ENCODE measurements around the gene OR2M3. TPM values are rescaled to one million over a fixed set of nuclear protein-coding genes. Genes with fewer than 3 reads are reported as not detected.
"Not testable (repeated sequence)": the region's sequence is repeated elsewhere in the genome, so short reads cannot be mapped to it uniquely, and the experiment has no call there.

OR2M3 gene
- not detected in 2 replicates for total RNA-seq

GRCh38 chr1:248196965-248197364 lies at the start of gene OR2M3:
Gene OR2M3 (plus strand): TSS chr1:248197265. CDS start chr1:248203068, 5,803 bp downstream.
- intact Hi-C loops (cut with micrococcal nuclease) = no loop called here

GRCh38 chr1:248152056-248152827 lies 44.8 kb upstream of the OR2M3 start:
- intact Hi-C loops (cut with micrococcal nuclease) = no loop called here

GRCh38 chr1:248155927-248156326 lies 41.1 kb upstream of the OR2M3 start:
- intact Hi-C loops (cut with micrococcal nuclease) = no loop called here

- intact Hi-C loops (cut with micrococcal nuclease) = no loop called here
Observed at GRCh38 chr1:248158758-248159157, 38.3 kb upstream of the OR2M3 start.

GRCh38 chr1:248164031-248164430 lies 33.0 kb upstream of the OR2M3 start:
- intact Hi-C loops (cut with micrococcal nuclease) = no loop called here

- intact Hi-C loops (cut with micrococcal nuclease) = no loop called here
Observed at GRCh38 chr1:248165186-248165585, 31.9 kb upstream of the OR2M3 start.

GRCh38 chr1:248174521-248174920 lies 22.5 kb upstream of the OR2M3 start, which contains the start of gene OR2M2:
Gene OR2M2 (plus strand): TSS chr1:248174821. CDS start chr1:248179986, 5,165 bp downstream.
- intact Hi-C loops (cut with micrococcal nuclease) = no loop called here

GRCh38 chr1:248183996-248184395 lies 13.1 kb upstream of the OR2M3 start:
- intact Hi-C loops (cut with micrococcal nuclease) = no loop called here

- intact Hi-C loops (cut with micrococcal nuclease) = no loop called here
Observed at GRCh38 chr1:248187363-248187762, 9.7 kb upstream of the OR2M3 start.

GRCh38 chr1:248189026-248189425 lies 8.0 kb upstream of the OR2M3 start:
- intact Hi-C loops (cut with micrococcal nuclease) = no loop called here

- intact Hi-C loops (cut with micrococcal nuclease) = no loop called here
Observed at GRCh38 chr1:248194117-248194516, 2.9 kb upstream of the OR2M3 start.

- intact Hi-C loops (cut with micrococcal nuclease) = no loop called here
Observed at GRCh38 chr1:248215880-248216279, 18.8 kb downstream of the OR2M3 start.

GRCh38 chr1:248225537-248225936 lies 28.5 kb downstream of the OR2M3 start:
- intact Hi-C loops (cut with micrococcal nuclease) = no loop called here

- intact Hi-C loops (cut with micrococcal nuclease) = no loop called here
Observed at GRCh38 chr1:248229360-248229908, 32.4 kb downstream of the OR2M3 start.

GRCh38 chr1:248231117-248231516 lies 34.1 kb downstream of the OR2M3 start, which contains the start of gene OR2M4:
Gene OR2M4 (plus strand): TSS chr1:248231417. CDS start chr1:248238929, 7,512 bp downstream.
- intact Hi-C loops (cut with micrococcal nuclease) = no loop called here

- intact Hi-C loops (cut with micrococcal nuclease) = no loop called here
Observed at GRCh38 chr1:248239478-248239877, 42.4 kb downstream of the OR2M3 start.

GRCh38 chr1:248243204-248243603 lies 46.1 kb downstream of the OR2M3 start:
- intact Hi-C loops (cut with micrococcal nuclease) = loop anchor here (10.0 kb wide), 1 partner anchor 442 kb away; no protein-coding TSS in a partner anchor

- intact Hi-C loops (cut with micrococcal nuclease) = not testable (repeated sequence)
Observed at GRCh38 chr1:248259309-248259708, 62.2 kb downstream of the OR2M3 start.

Other genes starting within 250 kb of the OR2M3 start
- 0.34 TPM in 1 of 2 replicates, not detected in the other for gene OR2L8, start 248.4 kb upstream of the OR2M3 start, total RNA-seq
- 0.20 TPM in 1 of 2 replicates, not detected in the other for gene OR2AK2, start 232.0 kb upstream of the OR2M3 start, total RNA-seq
- not detected in 2 replicates for gene OR2L5, start 183.6 kb upstream of the OR2M3 start, total RNA-seq
- 0.07 and 0.10 TPM in 2 replicates for gene OR2L2, start 167.2 kb upstream of the OR2M3 start, total RNA-seq
- gene OR2L3, start 150.4 kb upstream of the OR2M3 start, total RNA-seq = not detected in 2 replicates
- gene OR2L13, start 102.1 kb upstream of the OR2M3 start, total RNA-seq = not detected in 2 replicates
- not detected in 2 replicates for gene OR2M5, start 52.1 kb upstream of the OR2M3 start, total RNA-seq
- not detected in 2 replicates for gene OR2M2, start 22.4 kb upstream of the OR2M3 start, total RNA-seq
- not detected in 2 replicates for gene OR2M4, start 34.2 kb downstream of the OR2M3 start, total RNA-seq
- not detected in 2 replicates for gene OR2T33, start 80.7 kb downstream of the OR2M3 start, total RNA-seq
- gene OR2T12, start 106.2 kb downstream of the OR2M3 start, total RNA-seq = not detected in 2 replicates
- gene OR2M7, start 127.3 kb downstream of the OR2M3 start, total RNA-seq = not detected in 2 replicates
- not detected in 2 replicates for gene OR14C36, start 151.5 kb downstream of the OR2M3 start, total RNA-seq
- gene OR2T4, start 164.4 kb downstream of the OR2M3 start, total RNA-seq = not detected in 2 replicates
- gene OR2T6, start 178.5 kb downstream of the OR2M3 start, total RNA-seq = not detected in 2 replicates
- gene OR2T1, start 205.8 kb downstream of the OR2M3 start, total RNA-seq = not detected in 2 replicates
- not detected in 2 replicates for gene OR2T2, start 248.4 kb downstream of the OR2M3 start, total RNA-seq